Esophagus (tissue), 2 donors: ENCODE measurements around the gene SHC1. TPM values are rescaled to one million over a fixed set of nuclear protein-coding genes. Genes with fewer than 3 reads are reported as not detected.
A peak's percentile ranks its signal among the peaks of the same experiment; 100 is the strongest.

ENCODE experiments used
- H3K27ac ChIP-seq, 2 donors: one replicate each; pipeline ENCODE4 v1.5.1; 2013; ENCODE audit warnings: low read depth in 2 of 2, mild to moderate bottlenecking in 2 of 2, inconsistent platforms in 1 of 2, low read length in 1 of 2, moderate library complexity in 1 of 2
- H3K27me3 ChIP-seq, 2 donors: one replicate each; pipeline ENCODE4 v1.6.1; 2013; ENCODE audit warnings: low read length in 2 of 2, control low read depth in 1 of 2, mild to moderate bottlenecking in 1 of 2; ENCODE audit not compliant: insufficient read depth in 2 of 2, control insufficient read depth in 1 of 2
- H3K36me3 ChIP-seq, 2 donors: one replicate each; pipeline ENCODE4 v1.6.1; 2013; ENCODE audit warnings: low read length in 1 of 2; ENCODE audit not compliant: control insufficient read depth in 2 of 2, insufficient read depth in 2 of 2
- H3K4me1 ChIP-seq, 2 donors: one replicate each; pipeline ENCODE4 v1.6.1; 2013; ENCODE audit warnings: low read length in 1 of 2; ENCODE audit not compliant: control insufficient read depth in 2 of 2, insufficient read depth in 2 of 2
- H3K4me3 ChIP-seq, 2 donors: one replicate each; pipeline ENCODE4 v1.5.1; 2013; ENCODE audit warnings: low read length in 2 of 2, mild to moderate bottlenecking in 2 of 2, low read depth in 1 of 2, moderate library complexity in 1 of 2
- H3K9me3 ChIP-seq, 2 donors: one replicate each; pipeline ENCODE4 v1.6.1; 2013; ENCODE audit warnings: mild to moderate bottlenecking in 2 of 2, low read depth in 1 of 2, low read length in 1 of 2, moderate library complexity in 1 of 2; ENCODE audit not compliant: control insufficient read depth in 2 of 2, insufficient read depth in 1 of 2
- WGBS, 2 donors: extraction: QIAGEN DNeasy Blood & Tissue Kit; methylation state at CpG; one replicate each; pipeline ENCODE4 v1.1.7; 2013; 5-methylcytosine and 5-hydroxymethylcytosine counted together
- polyA plus RNA-seq, 2 donors: library from polyadenylated mRNA; stranded (reverse); fragments of 200-250 nt; gene quantifications; one replicate each; pipeline ENCODE4 v1.2.3, GENCODE V29; 2013
- donor health status: healthy with polysubstance abuse.
- donor health status: Bipolar disorder and iron deficiency.

The SHC1 gene
- polyA plus RNA-seq, 2 donors: 28.8 to 38.8 TPM

DNA sequence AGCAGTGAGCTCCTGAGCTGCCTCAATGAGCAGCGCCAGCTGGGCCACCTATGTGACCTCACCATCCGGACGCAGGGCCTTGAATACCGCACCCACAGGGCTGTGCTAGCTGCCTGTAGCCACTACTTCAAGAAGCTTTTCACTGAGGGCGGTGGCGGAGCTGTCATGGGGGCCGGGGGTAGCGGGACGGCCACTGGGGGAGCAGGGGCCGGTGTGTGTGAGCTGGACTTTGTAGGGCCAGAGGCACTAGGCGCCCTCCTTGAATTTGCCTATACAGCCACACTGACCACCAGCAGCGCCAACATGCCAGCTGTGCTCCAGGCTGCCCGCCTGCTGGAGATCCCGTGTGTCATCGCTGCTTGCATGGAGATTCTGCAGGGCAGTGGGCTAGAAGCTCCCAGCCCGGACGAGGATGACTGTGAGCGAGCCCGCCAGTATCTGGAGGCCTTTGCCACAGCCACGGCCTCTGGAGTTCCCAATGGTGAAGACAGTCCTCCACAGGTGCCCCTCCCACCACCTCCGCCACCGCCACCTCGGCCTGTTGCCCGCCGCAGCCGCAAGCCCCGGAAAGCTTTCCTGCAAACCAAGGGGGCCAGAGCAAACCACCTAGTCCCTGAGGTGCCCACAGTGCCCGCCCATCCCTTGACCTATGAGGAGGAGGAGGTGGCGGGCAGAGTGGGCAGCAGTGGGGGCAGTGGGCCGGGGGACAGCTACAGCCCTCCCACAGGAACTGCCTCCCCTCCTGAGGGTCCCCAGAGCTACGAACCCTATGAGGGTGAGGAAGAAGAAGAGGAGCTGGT lies 44.4 kb upstream of the SHC1 start:
- WGBS, 2 donors: 85 to 86% methylated on average over 31 of the region's 31 CpGs
- Histone ChIP-seq H3K4me1 (peaks cover 22 to 56% of the 10 kb centered on the region in 2 donors), H3K27ac (peak overlapping the region; percentile 95 to 96), H3K4me3 (no peak overlapping the region), H3K36me3 (peaks cover 8 to 38% of the 10 kb centered on the region in 2 donors), H3K27me3 (no peaks in the 10 kb centered on the region), H3K9me3 (no peaks in the 10 kb centered on the region)

DNA sequence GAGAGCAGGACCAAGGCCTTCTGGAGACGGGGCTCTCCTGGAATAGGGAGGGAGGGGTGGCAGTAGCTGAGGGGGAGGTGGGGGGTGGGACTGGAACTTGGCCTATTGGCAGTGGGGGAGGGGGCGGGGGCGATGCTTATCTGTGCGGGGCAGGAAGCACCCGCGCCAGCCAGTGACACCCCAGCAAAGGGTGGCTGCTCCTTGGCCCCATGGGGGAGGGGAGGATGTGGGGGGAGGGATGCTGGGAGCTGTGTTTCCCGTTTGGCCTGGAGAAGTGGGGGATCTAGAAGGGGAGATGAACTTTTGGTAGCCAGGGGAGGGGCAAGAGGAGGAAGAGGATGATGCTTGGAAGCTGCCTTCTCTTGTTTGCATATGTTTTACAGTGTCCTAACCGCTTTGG lies 43.1 kb upstream of the SHC1 start:
- H3K4me3 ChIP-seq: no peak overlapping the region
- no peaks in the 10 kb centered on the region for H3K27me3 ChIP-seq
- no peaks in the 10 kb centered on the region for H3K9me3 ChIP-seq
- peaks cover 22 to 55% of the 10 kb centered on the region in 2 donors for H3K4me1 ChIP-seq
- peak overlapping the region; percentile 98 for H3K27ac ChIP-seq
- H3K36me3 ChIP-seq: peaks cover 8 to 38% of the 10 kb centered on the region in 2 donors
- 37 to 44% methylated on average over 8 of the region's 8 CpGs for WGBS, 2 donors

DNA sequence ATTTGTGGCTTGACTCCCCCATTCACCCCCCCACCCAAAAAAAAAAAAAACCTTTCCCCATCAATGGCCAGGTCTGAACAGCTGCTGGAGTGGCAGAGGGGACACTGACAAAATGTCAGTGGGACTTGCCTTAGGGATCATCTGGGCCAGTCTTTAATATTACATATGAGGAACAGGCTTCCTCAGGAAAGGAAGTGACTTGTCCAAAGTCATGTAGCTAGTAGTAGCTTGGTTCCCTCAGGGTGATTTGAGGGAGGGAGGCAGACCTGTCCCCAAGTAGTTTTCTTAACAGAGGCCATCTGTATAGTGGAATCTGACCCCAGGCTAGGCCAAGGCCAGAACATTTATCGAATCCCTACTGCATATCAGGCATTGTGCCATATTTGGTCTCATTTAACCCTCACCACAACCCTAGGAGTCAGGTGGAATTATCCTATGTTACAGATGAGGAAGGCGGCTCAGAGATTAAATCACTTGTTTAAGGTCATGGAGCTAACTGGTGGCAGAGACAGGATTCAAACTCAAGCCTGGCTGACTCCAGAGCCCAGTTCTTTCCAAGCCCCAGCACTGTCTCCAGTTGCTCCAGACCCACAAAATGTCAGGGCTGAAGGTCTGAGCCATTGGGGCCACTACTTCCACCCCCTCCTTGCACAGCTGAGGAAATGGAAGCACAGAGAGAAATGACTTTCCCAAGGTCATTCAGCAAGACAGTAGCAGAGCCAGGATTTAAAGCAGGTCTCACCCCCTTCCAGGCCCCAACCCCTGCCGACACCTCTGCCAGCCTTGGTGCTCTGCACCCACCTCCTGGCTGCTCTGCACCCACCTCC lies 42.4 kb upstream of the SHC1 start:
- H3K4me1 ChIP-seq: peaks cover 22 to 54% of the 10 kb centered on the region in 2 donors
- no peaks in the 10 kb centered on the region for H3K27me3 ChIP-seq
- WGBS, 2 donors: 51 to 60% methylated on average over 3 of the region's 3 CpGs
- no peaks in the 10 kb centered on the region for H3K9me3 ChIP-seq
- H3K36me3 ChIP-seq: peaks cover 8 to 38% of the 10 kb centered on the region in 2 donors
- no peak overlapping the region for H3K4me3 ChIP-seq
- peak overlapping the region; percentile 98 for H3K27ac ChIP-seq

DNA sequence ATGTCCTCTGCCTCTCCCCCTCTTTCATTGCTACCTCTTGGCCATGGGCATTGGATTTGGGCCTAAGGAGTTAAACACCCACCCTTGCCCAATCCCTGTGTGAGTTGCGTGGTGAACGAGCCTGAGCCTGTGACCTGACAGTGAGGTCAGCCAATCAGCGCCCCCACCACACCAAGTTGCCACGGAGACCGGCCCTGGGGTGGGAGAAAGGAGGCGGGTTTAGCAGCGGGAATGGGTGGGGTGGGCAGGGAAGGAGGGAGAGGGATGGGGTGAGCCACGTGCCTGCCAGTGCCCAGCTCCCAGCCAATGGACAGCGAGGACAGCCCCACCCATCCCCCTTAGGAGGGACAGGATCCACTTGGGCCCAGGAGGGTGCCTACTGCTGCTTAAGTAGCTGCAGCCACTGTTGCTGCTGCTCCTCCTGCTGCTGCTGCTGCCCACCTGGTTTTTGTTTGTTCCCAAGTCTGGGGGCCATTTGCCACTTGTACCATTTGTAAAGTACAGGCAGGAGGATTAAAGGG lies 41.5 kb upstream of the SHC1 start:
- WGBS, 2 donors: 16 to 19% methylated on average over 8 to 9 of the region's 9 CpGs
- Histone ChIP-seq H3K36me3 (peaks cover 8 to 38% of the 10 kb centered on the region in 2 donors), H3K27ac (peak overlapping the region; percentile 98), H3K4me1 (peaks cover 23 to 53% of the 10 kb centered on the region in 2 donors), H3K9me3 (no peaks in the 10 kb centered on the region), H3K27me3 (no peaks in the 10 kb centered on the region), H3K4me3 (no peak overlapping the region)

DNA sequence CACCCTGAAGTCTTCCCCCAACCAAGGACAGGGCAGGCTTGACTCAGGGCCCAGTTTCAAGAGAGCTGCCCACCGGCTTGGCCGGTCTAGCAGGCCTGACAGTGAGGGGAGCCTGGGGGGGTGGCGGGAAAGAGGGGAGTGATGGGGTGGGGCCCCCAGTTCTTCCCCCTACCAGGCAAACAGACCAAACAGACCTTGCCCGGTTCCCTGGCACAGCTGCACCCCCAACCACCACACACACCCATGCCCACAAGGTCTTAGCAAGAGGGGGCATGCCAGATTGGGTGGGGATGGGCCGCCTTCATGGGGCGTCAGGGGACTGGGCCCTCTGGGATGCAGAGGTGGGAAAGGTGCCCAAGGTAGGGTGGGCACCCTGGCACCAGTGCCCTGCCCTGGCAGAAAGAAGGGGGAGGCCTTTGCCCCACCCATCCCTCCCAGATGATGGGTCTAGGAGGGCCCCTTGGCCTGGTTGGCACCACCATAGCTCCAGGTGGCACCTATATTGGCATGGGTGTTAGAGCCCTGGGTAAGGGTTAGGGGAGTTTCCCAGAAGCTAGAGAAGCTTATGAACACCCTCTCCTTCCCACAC lies 41.0 kb upstream of the SHC1 start:
- Histone ChIP-seq H3K4me3 (peak overlapping the region; percentile 18 to 87), H3K27ac (peak overlapping the region; percentile 98), H3K9me3 (no peaks in the 10 kb centered on the region), H3K36me3 (peaks cover 8 to 36% of the 10 kb centered on the region in 2 donors), H3K27me3 (no peaks in the 10 kb centered on the region), H3K4me1 (peaks cover 21 to 50% of the 10 kb centered on the region in 2 donors)
- WGBS, 2 donors: 46 to 65% methylated on average over 6 of the region's 6 CpGs

DNA sequence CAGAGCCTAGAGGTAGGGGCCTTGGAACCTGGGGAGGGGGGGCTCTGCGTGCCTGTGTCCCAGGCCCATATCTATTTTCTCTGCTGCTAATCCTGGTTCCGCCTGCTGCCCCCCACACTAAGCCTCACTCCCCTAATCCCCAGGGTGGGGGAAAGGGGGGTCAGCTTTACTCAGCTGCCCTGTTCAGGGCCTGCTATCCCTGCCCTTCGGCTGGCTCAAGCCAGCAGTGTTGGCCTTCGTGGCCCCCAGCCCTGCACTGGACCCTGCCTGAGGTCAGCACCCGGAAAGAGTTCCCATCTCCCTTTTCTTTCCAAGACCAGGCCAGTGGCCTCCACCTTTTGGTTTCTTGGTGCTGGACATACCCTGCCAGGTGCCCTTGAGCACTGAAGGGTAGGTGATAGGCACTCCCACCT lies 40.5 kb upstream of the SHC1 start:
- Histone ChIP-seq H3K4me3 (peak overlapping the region; percentile 18 to 87), H3K27me3 (no peaks in the 10 kb centered on the region), H3K9me3 (no peaks in the 10 kb centered on the region), H3K27ac (peak overlapping the region; percentile 98), H3K36me3 (peaks cover 8 to 31% of the 10 kb centered on the region in 2 donors), H3K4me1 (peaks cover 21 to 50% of the 10 kb centered on the region in 2 donors)
- WGBS, 2 donors: 47 to 57% methylated on average over 5 of the region's 5 CpGs

GRCh38 chr1:155010211-155010918 lies 39.8 kb upstream of the SHC1 start:
- H3K9me3 ChIP-seq: no peaks in the 10 kb centered on the region
- peaks cover 8 to 25% of the 10 kb centered on the region in 2 donors for H3K36me3 ChIP-seq
- H3K4me3 ChIP-seq: peak overlapping the region; percentile 66 to 87
- H3K27ac ChIP-seq: peak overlapping the region; percentile 98
- H3K4me1 ChIP-seq: peaks cover 17 to 50% of the 10 kb centered on the region in 2 donors
- 36 to 44% methylated on average over 10 to 11 of the region's 11 CpGs for WGBS, 2 donors
- H3K27me3 ChIP-seq: no peaks in the 10 kb centered on the region

DNA sequence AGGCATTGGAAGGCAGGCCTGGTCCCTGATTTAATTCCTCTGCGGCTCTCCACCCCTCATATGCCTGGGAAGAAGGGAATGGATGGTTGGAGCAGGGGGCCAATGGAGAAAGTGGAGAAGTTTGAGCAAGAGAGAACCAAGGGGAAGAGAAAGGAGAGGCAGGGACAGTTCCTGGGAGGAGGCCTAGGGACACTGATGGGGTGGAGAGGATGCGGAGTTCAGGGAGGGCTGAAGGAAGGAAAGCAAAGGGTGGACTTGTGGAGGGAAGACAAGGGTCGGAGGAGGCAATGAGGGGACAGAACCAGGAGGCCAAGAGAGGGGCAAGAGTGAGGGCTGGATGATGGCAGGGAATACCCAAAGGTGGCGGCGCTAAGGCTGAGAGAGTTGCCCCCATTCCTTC lies 39.2 kb upstream of the SHC1 start:
- WGBS, 2 donors: 64% methylated on average over 5 of the region's 5 CpGs
- Histone ChIP-seq H3K4me1 (peaks cover 11 to 48% of the 10 kb centered on the region in 2 donors), H3K27me3 (no peaks in the 10 kb centered on the region), H3K4me3 (peak overlapping the region; percentile 66 to 87), H3K27ac (peak overlapping the region; percentile 98), H3K36me3 (peaks cover 6 to 18% of the 10 kb centered on the region in 2 donors), H3K9me3 (no peaks in the 10 kb centered on the region)
